Measurements from ENCODE around the gene KIT.

The KIT gene

DNA sequence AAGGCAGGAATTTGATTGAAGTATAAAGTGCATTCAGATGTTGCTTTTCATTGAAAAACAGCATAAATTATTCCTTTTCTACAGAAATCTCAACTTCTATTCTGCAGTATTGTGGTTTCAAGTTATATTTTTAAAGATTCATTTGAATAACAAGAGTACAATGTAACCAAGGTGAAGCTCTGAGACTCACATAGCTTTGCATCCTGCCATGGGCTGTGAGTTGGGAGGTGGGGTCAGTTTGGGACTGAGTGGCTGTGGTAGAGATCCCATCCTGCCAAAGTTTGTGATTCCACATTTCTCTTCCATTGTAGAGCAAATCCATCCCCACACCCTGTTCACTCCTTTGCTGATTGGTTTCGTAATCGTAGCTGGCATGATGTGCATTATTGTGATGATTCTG, 69.2 kb downstream of the KIT start:
- Histone ChIP-seq H3K36me3 (ENCODE audit: control insufficient read depth, insufficient read depth, low read length) (no peaks in the 10 kb centered on the region), H3K27ac (ENCODE audit: low read depth, low read length, severe bottlenecking) (no peak overlapping the region), H3K4me1 (ENCODE audit: control insufficient read depth, insufficient read depth, low read length, poor library complexity, severe bottlenecking) (no peaks in the 10 kb centered on the region), H3K9me3 (ENCODE audit: control insufficient read depth, low read length) (no peaks in the 10 kb centered on the region), H3K4me3 (ENCODE audit: extremely low read depth, insufficient read depth, low read length, poor library complexity, severe bottlenecking) (no peak overlapping the region)
- no CpG with 5 or more reads among the region's 2 CpGs for WGBS, 2 experiments (ENCODE audit: insufficient coverage in 2 of 2)

DNA sequence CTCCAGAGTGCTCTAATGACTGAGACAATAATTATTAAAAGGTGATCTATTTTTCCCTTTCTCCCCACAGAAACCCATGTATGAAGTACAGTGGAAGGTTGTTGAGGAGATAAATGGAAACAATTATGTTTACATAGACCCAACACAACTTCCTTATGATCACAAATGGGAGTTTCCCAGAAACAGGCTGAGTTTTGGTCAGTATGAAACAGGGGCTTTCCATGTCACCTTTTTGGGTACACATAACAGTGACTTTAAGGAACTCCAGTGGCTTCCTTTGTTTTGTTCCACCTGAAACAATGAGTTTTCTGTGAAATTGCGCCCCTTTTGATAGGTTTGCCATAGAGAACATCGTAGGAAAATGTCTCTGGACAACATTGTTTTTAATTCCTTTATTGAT, 69.6 kb downstream of the KIT start:
- Histone ChIP-seq H3K4me1 (ENCODE audit: control insufficient read depth, insufficient read depth, low read length, poor library complexity, severe bottlenecking) (no peaks in the 10 kb centered on the region), H3K36me3 (ENCODE audit: control insufficient read depth, insufficient read depth, low read length) (no peaks in the 10 kb centered on the region), H3K9me3 (ENCODE audit: control insufficient read depth, low read length) (no peaks in the 10 kb centered on the region), H3K4me3 (ENCODE audit: extremely low read depth, insufficient read depth, low read length, poor library complexity, severe bottlenecking) (no peak overlapping the region), H3K27ac (ENCODE audit: low read depth, low read length, severe bottlenecking) (no peak overlapping the region)
- WGBS, 2 experiments (ENCODE audit: insufficient coverage in 2 of 2): 90 to 100% methylated on average over 1 to 2 of the region's 2 CpGs

DNA sequence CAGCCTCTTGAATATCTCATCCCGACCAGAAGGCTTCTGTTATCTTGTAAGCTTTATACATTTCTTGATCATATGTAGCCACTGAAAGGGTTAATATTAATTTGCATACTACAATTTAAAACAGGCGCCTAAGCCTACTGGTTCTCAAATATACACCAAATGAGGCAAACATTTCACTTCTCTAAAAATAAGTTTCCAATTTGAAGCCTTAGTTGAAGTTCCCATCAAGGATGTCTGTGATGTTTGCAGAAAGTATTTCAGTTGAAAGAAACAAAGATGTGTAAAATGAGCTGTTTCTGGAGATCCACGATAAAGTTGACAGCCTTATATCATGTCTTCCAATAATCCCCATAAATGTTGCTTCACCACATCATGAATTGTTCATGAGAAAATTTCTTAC, 70.6 kb downstream of the KIT start:
- Histone ChIP-seq H3K4me3 (ENCODE audit: extremely low read depth, insufficient read depth, low read length, poor library complexity, severe bottlenecking) (no peak overlapping the region), H3K9me3 (ENCODE audit: control insufficient read depth, low read length) (no peaks in the 10 kb centered on the region), H3K36me3 (ENCODE audit: control insufficient read depth, insufficient read depth, low read length) (no peaks in the 10 kb centered on the region), H3K4me1 (ENCODE audit: control insufficient read depth, insufficient read depth, low read length, poor library complexity, severe bottlenecking) (no peaks in the 10 kb centered on the region), H3K27ac (ENCODE audit: low read depth, low read length, severe bottlenecking) (no peak overlapping the region)
- no CpG with 5 or more reads among the region's 3 CpGs for WGBS, 2 experiments (ENCODE audit: insufficient coverage in 2 of 2)

DNA sequence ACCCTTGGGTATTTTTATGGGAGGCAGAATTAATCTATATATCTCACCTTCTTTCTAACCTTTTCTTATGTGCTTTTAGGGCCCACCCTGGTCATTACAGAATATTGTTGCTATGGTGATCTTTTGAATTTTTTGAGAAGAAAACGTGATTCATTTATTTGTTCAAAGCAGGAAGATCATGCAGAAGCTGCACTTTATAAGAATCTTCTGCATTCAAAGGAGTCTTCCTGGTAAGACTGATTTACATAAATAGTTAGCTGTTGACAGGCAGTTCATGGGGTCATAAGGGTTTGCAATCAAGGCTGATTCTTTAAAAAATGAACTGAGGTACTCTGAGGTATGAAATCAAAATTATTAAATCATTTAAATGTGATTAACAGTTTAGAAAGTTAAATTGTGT, 71.5 kb downstream of the KIT start:
- Histone ChIP-seq H3K9me3 (ENCODE audit: control insufficient read depth, low read length) (no peaks in the 10 kb centered on the region), H3K4me3 (ENCODE audit: extremely low read depth, insufficient read depth, low read length, poor library complexity, severe bottlenecking) (no peak overlapping the region), H3K4me1 (ENCODE audit: control insufficient read depth, insufficient read depth, low read length, poor library complexity, severe bottlenecking) (no peaks in the 10 kb centered on the region), H3K36me3 (ENCODE audit: control insufficient read depth, insufficient read depth, low read length) (no peaks in the 10 kb centered on the region), H3K27ac (ENCODE audit: low read depth, low read length, severe bottlenecking) (no peak overlapping the region)
- 100% methylated on average over 1 of the region's 1 CpG for WGBS, 2 experiments (ENCODE audit: insufficient coverage in 2 of 2)

DNA sequence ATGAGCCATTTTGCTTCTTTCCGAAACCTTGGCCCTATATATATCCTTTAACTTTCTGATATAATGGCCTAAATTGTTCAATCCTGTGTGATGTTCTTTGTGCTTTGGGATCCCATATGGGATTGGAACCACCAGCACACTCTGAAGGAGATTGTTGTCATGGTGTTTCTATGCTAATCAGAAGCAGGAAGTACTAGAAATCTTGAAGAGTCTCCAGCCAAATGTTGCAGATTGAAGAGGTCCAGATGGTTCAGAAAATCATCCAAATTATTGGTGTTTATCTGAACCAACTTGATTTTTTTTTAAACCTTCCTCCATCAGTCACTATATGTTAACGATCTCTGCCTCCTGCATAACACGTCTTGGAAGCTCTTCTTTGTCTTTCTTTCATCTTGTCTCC, 72.8 kb downstream of the KIT start:
- H3K9me3 ChIP-seq (ENCODE audit: control insufficient read depth, low read length): no peaks in the 10 kb centered on the region
- H3K36me3 ChIP-seq (ENCODE audit: control insufficient read depth, insufficient read depth, low read length): no peaks in the 10 kb centered on the region
- no peak overlapping the region for H3K4me3 ChIP-seq (ENCODE audit: extremely low read depth, insufficient read depth, low read length, poor library complexity, severe bottlenecking)
- H3K27ac ChIP-seq (ENCODE audit: low read depth, low read length, severe bottlenecking): no peak overlapping the region
- no CpG with 5 or more reads among the region's 3 CpGs for WGBS, 2 experiments (ENCODE audit: insufficient coverage in 2 of 2)
- no peaks in the 10 kb centered on the region for H3K4me1 ChIP-seq (ENCODE audit: control insufficient read depth, insufficient read depth, low read length, poor library complexity, severe bottlenecking)

DNA sequence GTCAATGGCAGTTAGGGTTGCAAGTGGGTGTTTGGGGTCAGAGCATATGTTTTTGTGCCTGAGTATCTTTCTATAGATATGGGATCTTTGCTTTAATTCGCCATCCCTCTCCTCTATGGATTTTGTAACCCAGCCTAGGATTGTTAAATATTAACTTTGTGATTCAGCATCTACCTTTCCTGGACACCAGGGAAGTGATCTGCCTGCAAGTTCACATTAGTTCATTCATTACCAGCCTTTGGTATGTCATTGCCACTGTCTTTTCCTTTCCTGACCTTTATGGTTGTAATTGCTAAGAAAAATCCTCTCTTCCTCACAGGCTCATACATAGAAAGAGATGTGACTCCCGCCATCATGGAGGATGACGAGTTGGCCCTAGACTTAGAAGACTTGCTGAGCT, 73.8 kb downstream of the KIT start:
- no peaks in the 10 kb centered on the region for H3K36me3 ChIP-seq (ENCODE audit: control insufficient read depth, insufficient read depth, low read length)
- H3K9me3 ChIP-seq (ENCODE audit: control insufficient read depth, low read length): no peaks in the 10 kb centered on the region
- H3K27ac ChIP-seq (ENCODE audit: low read depth, low read length, severe bottlenecking): no peak overlapping the region
- H3K4me1 ChIP-seq (ENCODE audit: control insufficient read depth, insufficient read depth, low read length, poor library complexity, severe bottlenecking): no peaks in the 10 kb centered on the region
- H3K4me3 ChIP-seq (ENCODE audit: extremely low read depth, insufficient read depth, low read length, poor library complexity, severe bottlenecking): no peak overlapping the region
- WGBS, 2 experiments (ENCODE audit: insufficient coverage in 2 of 2): 89% methylated on average over 2 of the region's 3 CpGs; no CpG with 5 or more reads in 1 of the 2 experiments

DNA sequence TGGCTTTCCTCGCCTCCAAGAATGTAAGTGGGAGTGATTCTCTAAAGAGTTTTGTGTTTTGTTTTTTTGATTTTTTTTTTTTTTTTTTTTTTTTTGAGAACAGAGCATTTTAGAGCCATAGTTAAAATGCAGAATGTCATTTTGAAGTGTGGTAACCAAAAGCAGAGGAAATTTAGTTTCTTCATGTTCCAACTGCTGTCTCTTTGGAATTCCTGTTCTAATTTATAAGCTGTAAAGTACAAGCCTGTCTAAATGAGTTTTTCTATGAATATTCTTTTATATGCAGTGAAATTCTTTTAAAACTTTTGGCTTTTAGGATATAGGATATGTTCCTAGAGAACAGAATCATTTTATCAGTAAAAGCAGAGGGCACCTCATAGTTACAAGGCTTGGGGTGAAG, 74.2 kb downstream of the KIT start:
- 80 to 100% methylated on average over 1 of the region's 1 CpG for WGBS, 2 experiments (ENCODE audit: insufficient coverage in 2 of 2)
- Histone ChIP-seq H3K27ac (ENCODE audit: low read depth, low read length, severe bottlenecking) (no peak overlapping the region), H3K4me1 (ENCODE audit: control insufficient read depth, insufficient read depth, low read length, poor library complexity, severe bottlenecking) (no peaks in the 10 kb centered on the region), H3K36me3 (ENCODE audit: control insufficient read depth, insufficient read depth, low read length) (no peaks in the 10 kb centered on the region), H3K4me3 (ENCODE audit: extremely low read depth, insufficient read depth, low read length, poor library complexity, severe bottlenecking) (no peak overlapping the region), H3K9me3 (ENCODE audit: control insufficient read depth, low read length) (no peaks in the 10 kb centered on the region)

DNA sequence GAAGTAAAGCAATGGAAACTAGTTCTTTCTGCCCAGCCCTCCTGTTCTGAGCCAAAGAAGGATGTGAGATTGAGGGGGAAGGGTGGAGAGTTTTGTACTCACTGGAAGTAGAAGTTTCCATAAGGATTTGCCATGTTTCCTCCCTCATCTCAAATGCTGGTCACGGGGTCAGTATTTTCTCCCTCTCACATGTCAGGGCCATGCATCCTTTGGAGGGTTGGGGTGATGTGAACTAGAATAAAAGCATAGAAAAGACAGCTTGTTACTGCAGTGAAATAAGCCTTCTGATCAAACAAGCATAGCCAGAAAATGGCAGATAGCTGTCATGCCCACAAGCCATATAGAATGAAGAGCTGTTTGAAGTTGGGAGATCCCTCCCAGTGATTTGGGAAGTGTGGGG, 79.7 kb downstream of the KIT start:
- Histone ChIP-seq H3K9me3 (ENCODE audit: control insufficient read depth, low read length) (no peaks in the 10 kb centered on the region), H3K4me3 (ENCODE audit: extremely low read depth, insufficient read depth, low read length, poor library complexity, severe bottlenecking) (no peak overlapping the region), H3K27ac (ENCODE audit: low read depth, low read length, severe bottlenecking) (no peak overlapping the region), H3K4me1 (ENCODE audit: control insufficient read depth, insufficient read depth, low read length, poor library complexity, severe bottlenecking) (no peaks in the 10 kb centered on the region), H3K36me3 (ENCODE audit: control insufficient read depth, insufficient read depth, low read length) (no peaks in the 10 kb centered on the region)
- WGBS, 2 experiments (ENCODE audit: insufficient coverage in 2 of 2): no CpG with 5 or more reads among the region's 1 CpG

DNA sequence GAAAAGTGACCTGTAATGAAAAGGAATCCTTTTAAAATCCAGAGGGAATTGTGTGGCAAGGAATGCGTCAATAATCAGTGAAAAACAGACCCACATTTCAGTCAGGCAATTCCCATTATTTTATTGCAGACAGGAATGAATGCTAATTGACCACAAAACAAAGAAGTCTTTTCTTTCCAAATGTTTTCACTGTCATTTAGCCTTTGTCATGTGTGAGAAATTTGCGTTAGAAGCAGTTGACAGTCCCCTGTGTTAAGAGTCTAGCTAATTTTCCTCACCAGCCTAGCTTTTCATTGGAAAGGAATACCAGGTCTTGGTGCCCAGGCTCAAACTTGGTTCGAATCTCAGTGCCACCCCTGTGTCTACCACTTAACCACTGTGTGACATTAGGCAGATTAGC, 83.4 kb downstream of the KIT start:
- 83 to 88% methylated on average over 2 to 3 of the region's 3 CpGs for WGBS, 2 experiments (ENCODE audit: insufficient coverage in 2 of 2)
- Histone ChIP-seq H3K4me1 (ENCODE audit: control insufficient read depth, insufficient read depth, low read length, poor library complexity, severe bottlenecking) (no peaks in the 10 kb centered on the region), H3K4me3 (ENCODE audit: extremely low read depth, insufficient read depth, low read length, poor library complexity, severe bottlenecking) (no peak overlapping the region), H3K27ac (ENCODE audit: low read depth, low read length, severe bottlenecking) (no peak overlapping the region), H3K9me3 (ENCODE audit: control insufficient read depth, low read length) (peaks cover 4% of the 10 kb centered on the region), H3K36me3 (ENCODE audit: control insufficient read depth, insufficient read depth, low read length) (no peaks in the 10 kb centered on the region)

DNA sequence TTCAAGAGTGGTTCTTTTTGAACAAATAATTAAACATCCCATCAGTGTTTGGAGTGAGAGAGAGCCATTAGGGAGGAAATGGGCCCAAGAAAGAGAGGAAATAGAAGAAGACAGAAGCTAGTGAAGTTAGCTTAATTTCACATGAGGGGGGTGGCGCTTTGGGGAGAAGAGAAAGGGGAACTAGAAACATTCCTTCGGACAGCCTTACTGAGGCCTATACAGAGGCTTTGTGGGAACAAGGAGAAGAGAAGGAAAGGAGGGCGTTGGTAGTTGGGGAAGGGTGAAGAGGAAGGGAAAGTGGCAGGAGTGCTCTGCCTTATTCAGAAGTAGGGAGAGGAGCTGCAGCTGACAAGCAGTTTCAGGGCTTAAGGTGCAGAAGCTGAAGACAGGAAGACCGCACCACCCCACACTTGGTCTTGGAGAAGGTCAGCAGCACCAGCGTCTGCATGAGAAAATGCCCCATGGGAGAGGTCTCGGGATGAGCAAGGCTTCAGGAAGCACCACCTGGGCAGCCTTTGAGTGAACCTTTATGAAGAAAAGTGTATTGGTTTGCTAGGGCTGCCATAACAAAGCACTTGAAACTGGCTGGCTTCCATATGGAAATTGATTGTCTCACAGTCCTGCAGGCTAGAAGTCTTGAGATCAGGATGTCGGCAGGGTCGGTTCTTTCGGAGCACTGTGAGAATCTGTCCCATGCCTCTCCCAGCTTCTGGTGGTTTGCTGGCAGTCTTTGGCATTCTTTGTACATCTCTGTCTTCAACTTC, 85.1 kb downstream of the KIT start:
- H3K36me3 ChIP-seq (ENCODE audit: control insufficient read depth, insufficient read depth, low read length): no peaks in the 10 kb centered on the region
- H3K9me3 ChIP-seq (ENCODE audit: control insufficient read depth, low read length): peaks cover 4% of the 10 kb centered on the region
- H3K4me3 ChIP-seq (ENCODE audit: extremely low read depth, insufficient read depth, low read length, poor library complexity, severe bottlenecking): no peak overlapping the region
- no peaks in the 10 kb centered on the region for H3K4me1 ChIP-seq (ENCODE audit: control insufficient read depth, insufficient read depth, low read length, poor library complexity, severe bottlenecking)
- no peak overlapping the region for H3K27ac ChIP-seq (ENCODE audit: low read depth, low read length, severe bottlenecking)
- 82 to 90% methylated on average over 9 of the region's 9 CpGs for WGBS, 2 experiments (ENCODE audit: insufficient coverage in 2 of 2)

DNA sequence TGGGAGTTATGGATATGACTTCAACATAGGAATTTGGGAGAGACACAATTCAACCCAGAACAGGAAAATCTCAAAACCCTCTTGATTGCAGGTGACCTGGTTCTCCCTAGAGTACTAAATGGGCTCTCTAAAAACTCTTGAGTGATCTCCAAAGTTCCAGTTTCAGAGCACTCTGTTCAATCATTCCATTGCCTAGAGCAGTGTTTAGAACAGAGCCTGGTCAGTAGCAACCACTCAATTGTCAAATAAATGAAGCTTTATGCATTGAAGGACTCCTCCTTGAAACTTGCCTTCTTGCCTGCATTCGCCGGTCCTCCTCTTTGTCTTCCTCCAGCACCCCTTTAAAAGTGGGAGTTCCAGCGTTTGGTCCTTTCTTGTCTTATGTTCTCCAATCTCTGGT, 85.8 kb downstream of the KIT start:
- Histone ChIP-seq H3K4me1 (ENCODE audit: control insufficient read depth, insufficient read depth, low read length, poor library complexity, severe bottlenecking) (no peaks in the 10 kb centered on the region), H3K4me3 (ENCODE audit: extremely low read depth, insufficient read depth, low read length, poor library complexity, severe bottlenecking) (no peak overlapping the region), H3K27ac (ENCODE audit: low read depth, low read length, severe bottlenecking) (no peak overlapping the region), H3K36me3 (ENCODE audit: control insufficient read depth, insufficient read depth, low read length) (no peaks in the 10 kb centered on the region), H3K9me3 (ENCODE audit: control insufficient read depth, low read length) (peaks cover 4% of the 10 kb centered on the region)
- 91 to 97% methylated on average over 3 of the region's 3 CpGs for WGBS, 2 experiments (ENCODE audit: insufficient coverage in 2 of 2)
